ENCODE measurements around the gene AURKA. TPM values are rescaled to one million over a fixed set of nuclear protein-coding genes. Genes with fewer than 3 reads are reported as not detected.

AURKA gene
- polyA plus RNA-seq, 1 of the 3 experiments (the other 2 are of a cell fraction): 24.6 TPM

GRCh38 chr20:56385130-56385529 is 6.9 kb downstream of the AURKA start (continued):
- no peak for TF ChIP-seq REST (IDR thresholded peaks at IDR 0.05; ENCODE audit: low read depth, low read length)
- TF ChIP-seq RXRA (IDR thresholded peaks at IDR 0.05; ENCODE audit: borderline replicate concordance, low read depth): no peak
- TF ChIP-seq NFIC (IDR thresholded peaks at IDR 0.05; ENCODE audit: borderline replicate concordance): no peak
- no peak for TF ChIP-seq FOXM1 (IDR thresholded peaks at IDR 0.05; ENCODE audit: low read depth)
- TF ChIP-seq MEF2A (IDR thresholded peaks at IDR 0.05; ENCODE audit: borderline replicate concordance, low read depth): no peak

- Histone ChIP-seq H3K4me3 (ENCODE audit: low read depth in 2 of 2, low read length in 1 of 2) (no peak overlapping the region), H4K20me1 (ENCODE audit: insufficient read depth) (no peaks in the 10 kb centered on the region), H3K4me1 (ENCODE audit: control insufficient read depth in 1 of 2, insufficient read depth in 2 of 2, low read depth in 1 of 2, low read length in 1 of 2) (no peaks in the 10 kb centered on the region; a peak in 2 of 4 replicates), H3K9ac (no peak overlapping the region), H3K27ac (ENCODE audit: low read depth in 2 of 2, low read length in 1 of 2) (no peak overlapping the region; a peak in 1 of 4 replicates), H3K4me2 (no peak overlapping the region), H3K36me3 (replicated peaks in 1 of 2; ENCODE audit: control insufficient read depth in 1 of 2, insufficient read depth in 2 of 2, low read length in 1 of 2) (peaks cover 35 to 48% of the 10 kb centered on the region in 2 experiments), H3K9me2 (no peaks in the 10 kb centered on the region), H3F3A (replicated peaks; ENCODE audit: insufficient read depth) (peaks cover 12% of the 10 kb centered on the region), H3K9me3 (no peaks in the 10 kb centered on the region), H3K27me3 (ENCODE audit: insufficient read depth) (no peaks in the 10 kb centered on the region), H2AFZ (ENCODE audit: low read depth) (no peak overlapping the region; the same call in 1 of the 2 replicates), H3K79me2 (ENCODE audit: insufficient read depth) (peaks cover 97% of the 10 kb centered on the region)
- no peak for TF ChIP-seq MXI1 (IDR thresholded peaks at IDR 0.05; ENCODE audit: low read depth, low read length)
- no peak for TF ChIP-seq PBX3 (IDR thresholded peaks at IDR 0.05)
- no peak for TF ChIP-seq JUND (IDR thresholded peaks at IDR 0.05)
- no peak for TF ChIP-seq TCF12 (IDR thresholded peaks at IDR 0.05)
- TF ChIP-seq NFIC (IDR thresholded peaks at IDR 0.05; ENCODE audit: borderline replicate concordance): no peak
- no peak for TF ChIP-seq EZH2phosphoT487 (IDR thresholded peaks at IDR 0.05; ENCODE audit: borderline replicate concordance, low read depth)
- TF ChIP-seq RFX5 (IDR thresholded peaks at IDR 0.05; ENCODE audit: low read length): no peak
- TF ChIP-seq GATA2 (CRISPR knock-in tag; IDR thresholded peaks at IDR 0.05): no peak
- TF ChIP-seq ELF1 (IDR thresholded peaks at IDR 0.05): no peak
- no peak for TF ChIP-seq CTCF (IDR thresholded peaks at IDR 0.05)
- no peak for TF ChIP-seq YY1 (IDR thresholded peaks at IDR 0.05; ENCODE audit: low read depth)
- POLR2A ChIA-PET: no interaction called here
- no peak for DNase-seq
- 94% methylated on average over 8 of the region's 8 CpGs for WGBS (ENCODE audit: low lambda C conversion rate)
- CTCF ChIA-PET: interaction anchor here (1.1 kb wide), 1 partner anchor 10 kb away, joined by 4 read pairs; no protein-coding TSS in a partner anchor
Observed at GRCh38 chr20:56383334-56383733, 8.7 kb downstream of the AURKA start.

Data from SK-N-SH (cell line).